Spinal cord (tissue), 10 donors: ENCODE measurements around the gene DHX9. TPM values are rescaled to one million over a fixed set of nuclear protein-coding genes. Genes with fewer than 3 reads are reported as not detected.
A peak's percentile ranks its signal among the peaks of the same experiment; 100 is the strongest.

Source experiments
- DNase-seq, 6 donors: peaks; one replicate each; pipeline versions ENCODE4 v3.0.0 to v3.0.0-alpha.2; 2013 to 2015; ENCODE audit warnings: low spot score in 6 of 6, low read depth in 4 of 6
- H3K27ac ChIP-seq: one replicate; pipeline ENCODE4 v1.5.1; 2013; ENCODE audit warnings: low read depth, low read length, control low read depth
- H3K27me3 ChIP-seq: one replicate; pipeline ENCODE4 v1.6.1; 2013; ENCODE audit warnings: low read length; ENCODE audit not compliant: control insufficient read depth, insufficient read depth
- H3K36me3 ChIP-seq: one replicate; pipeline ENCODE4 v1.6.1; 2013; ENCODE audit warnings: low read length; ENCODE audit not compliant: control insufficient read depth, insufficient read depth
- H3K4me1 ChIP-seq: one replicate; pipeline ENCODE4 v1.6.1; 2013; ENCODE audit warnings: low read length; ENCODE audit not compliant: control insufficient read depth, insufficient read depth
- H3K4me3 ChIP-seq: one replicate; pipeline ENCODE4 v1.5.1; 2013; ENCODE audit warnings: low read depth, low read length, control low read depth
- H3K9me3 ChIP-seq: one replicate; pipeline ENCODE4 v1.6.1; 2013; ENCODE audit warnings: low read length; ENCODE audit not compliant: control insufficient read depth, insufficient read depth
- WGBS: methylation state at CpG from one replicate; pipeline ENCODE4 v1.1.5; 2013; ENCODE audit warnings: missing lambda C conversion rate; ENCODE audit not compliant: insufficient coverage; 5-methylcytosine and 5-hydroxymethylcytosine counted together
- polyA plus RNA-seq, 2 donors: library from polyadenylated mRNA; unstranded; fragments of 120-200 nt; gene quantifications; one replicate each; pipeline ENCODE4 v1.2.1, GENCODE V29; 2013; ENCODE audit not compliant: insufficient read length in 2 of 2
- total RNA-seq, 2 donors: library from RNA; depleted of rRNA in 1 of 2; stranded (reverse); fragments of 120-200 nt in 1 of 2; fragments of >200 nt in 1 of 2; gene quantifications; one replicate each; pipeline versions ENCODE4 v1.2.3 to v1.2.4, GENCODE V29; 2013 to 2014
- donor health status: healthy.

The DHX9 gene
- total and polyA plus RNA-seq, 4 donors = 163 to 195 (median 180) TPM

DNA sequence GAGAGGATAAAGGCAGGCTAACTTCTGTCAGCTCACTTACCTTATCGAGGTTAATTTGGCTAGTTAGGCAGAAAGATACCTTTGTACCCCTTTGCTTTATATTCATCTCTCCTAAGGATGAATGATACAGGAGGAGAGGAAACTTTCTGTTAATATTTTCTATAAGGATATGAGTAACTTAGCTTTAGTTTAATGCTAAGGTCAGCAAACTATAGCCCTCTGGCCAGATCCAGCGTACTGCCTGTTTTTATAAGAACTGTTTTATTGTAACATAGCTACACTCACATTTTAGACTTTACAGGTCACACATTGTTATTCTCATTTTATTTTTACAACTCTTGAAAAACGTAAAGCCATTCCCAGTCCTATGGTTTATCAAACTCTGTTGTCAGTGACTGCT lies 18.1 kb downstream of the DHX9 start:
- H3K36me3 ChIP-seq = peaks cover 29% of the 10 kb centered on the region
- H3K27me3 ChIP-seq = no peaks in the 10 kb centered on the region
- H3K27ac ChIP-seq = no peak overlapping the region
- no peaks in the 10 kb centered on the region for H3K9me3 ChIP-seq
- no peak for DNase-seq
- H3K4me3 ChIP-seq = no peak overlapping the region
- H3K4me1 ChIP-seq = no peaks in the 10 kb centered on the region
- WGBS = no CpG with 5 or more reads among the region's 3 CpGs

DNA sequence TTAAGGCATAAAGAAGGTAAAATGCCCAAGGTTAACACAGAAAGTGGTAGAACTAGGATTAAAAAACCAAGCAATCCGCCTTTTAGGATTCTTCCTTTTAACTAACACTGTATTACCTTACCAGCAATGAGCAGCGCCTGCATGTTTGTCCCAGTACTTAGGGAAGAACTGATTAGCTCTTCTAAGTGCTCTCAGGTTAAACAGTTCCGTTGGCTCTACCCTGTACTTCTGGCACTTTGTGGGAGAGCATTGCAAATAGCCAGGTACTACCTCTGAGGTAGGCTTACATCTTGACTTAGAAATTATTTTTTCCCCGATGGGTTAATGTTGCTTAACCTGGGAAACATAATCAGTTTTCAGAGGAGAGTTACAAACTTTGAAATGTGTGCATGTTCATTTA lies 21.5 kb downstream of the DHX9 start:
- Histone ChIP-seq H3K4me1 (no peaks in the 10 kb centered on the region), H3K4me3 (no peak overlapping the region), H3K27me3 (no peaks in the 10 kb centered on the region), H3K9me3 (no peaks in the 10 kb centered on the region), H3K27ac (no peak overlapping the region), H3K36me3 (peaks cover 21% of the 10 kb centered on the region)
- DNase-seq = no peak
- WGBS = 90% methylated on average over 2 of the region's 4 CpGs

DNA sequence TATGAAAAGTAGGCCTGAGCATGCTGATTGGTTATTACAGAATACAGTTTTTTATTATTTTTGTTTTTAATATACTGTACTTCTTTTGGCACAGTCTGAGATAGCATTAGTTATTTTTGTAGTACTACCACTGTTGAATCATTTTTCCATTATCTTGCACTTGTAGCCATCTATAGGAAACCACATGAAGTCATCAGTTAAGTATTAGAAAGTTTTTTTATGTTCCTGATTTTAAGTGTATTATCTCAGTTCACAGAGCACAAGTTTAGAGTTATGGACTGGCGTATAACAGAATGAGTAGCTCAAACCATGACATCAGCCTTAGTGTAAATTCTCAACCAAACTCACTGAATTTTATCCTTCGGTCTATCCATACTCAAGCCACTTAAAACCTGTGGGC lies 22.8 kb downstream of the DHX9 start:
- no peaks in the 10 kb centered on the region for H3K27me3 ChIP-seq
- H3K27ac ChIP-seq = no peak overlapping the region
- no peaks in the 10 kb centered on the region for H3K4me1 ChIP-seq
- H3K4me3 ChIP-seq = no peak overlapping the region
- WGBS = no CpG with 5 or more reads among the region's 2 CpGs
- H3K36me3 ChIP-seq = peaks cover 13% of the 10 kb centered on the region
- H3K9me3 ChIP-seq = no peaks in the 10 kb centered on the region
- DNase-seq = no peak

DNA sequence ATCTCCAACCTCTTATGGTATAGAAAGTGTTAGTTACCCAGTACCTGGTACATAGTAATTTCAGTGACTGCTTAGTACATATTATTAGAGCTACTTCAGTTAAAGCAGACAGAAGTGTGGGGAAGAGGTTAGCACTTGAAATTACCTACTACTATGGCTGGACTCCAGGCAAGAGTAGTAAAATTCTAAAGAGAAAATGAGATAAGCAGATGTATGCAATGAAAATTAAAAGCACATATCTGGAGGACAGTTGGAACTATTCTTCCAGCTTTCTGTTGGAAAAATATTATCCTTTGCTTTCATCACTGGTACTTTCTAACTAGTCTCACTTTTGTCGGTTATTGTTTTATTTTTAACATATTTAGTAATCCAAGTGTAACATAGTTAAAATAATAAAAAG lies 23.7 kb downstream of the DHX9 start:
- Histone ChIP-seq H3K27ac (no peak overlapping the region), H3K4me1 (no peaks in the 10 kb centered on the region), H3K36me3 (peaks cover 20% of the 10 kb centered on the region), H3K4me3 (no peak overlapping the region), H3K27me3 (no peaks in the 10 kb centered on the region), H3K9me3 (no peaks in the 10 kb centered on the region)
- no CpG with 5 or more reads among the region's 1 CpG for WGBS
- DNase-seq = no peak

DNA sequence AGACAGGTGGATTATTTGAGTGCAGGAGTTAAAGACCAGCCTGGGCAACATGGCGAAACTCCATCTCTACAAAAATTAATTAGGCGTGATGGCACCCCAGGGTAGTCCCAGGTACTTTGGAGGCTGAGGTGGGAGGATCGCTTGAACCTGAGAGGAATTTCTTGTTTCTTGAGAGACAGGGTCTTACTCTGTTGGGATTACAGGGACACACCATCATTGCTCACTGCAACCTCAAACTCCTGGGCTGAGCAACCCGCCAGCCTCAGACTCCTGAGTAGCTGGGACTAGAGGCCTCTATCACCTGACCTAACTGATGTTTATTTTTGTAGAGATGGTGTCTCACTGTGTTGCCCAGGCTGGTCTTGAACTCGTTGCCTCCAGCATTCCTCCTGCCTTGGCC lies 24.8 kb downstream of the DHX9 start:
- DNase-seq = no peak
- no peaks in the 10 kb centered on the region for H3K27me3 ChIP-seq
- H3K27ac ChIP-seq = no peak overlapping the region
- peaks cover 27% of the 10 kb centered on the region for H3K36me3 ChIP-seq
- no peaks in the 10 kb centered on the region for H3K9me3 ChIP-seq
- WGBS = no CpG with 5 or more reads among the region's 5 CpGs
- H3K4me3 ChIP-seq = no peak overlapping the region
- H3K4me1 ChIP-seq = no peaks in the 10 kb centered on the region

DNA sequence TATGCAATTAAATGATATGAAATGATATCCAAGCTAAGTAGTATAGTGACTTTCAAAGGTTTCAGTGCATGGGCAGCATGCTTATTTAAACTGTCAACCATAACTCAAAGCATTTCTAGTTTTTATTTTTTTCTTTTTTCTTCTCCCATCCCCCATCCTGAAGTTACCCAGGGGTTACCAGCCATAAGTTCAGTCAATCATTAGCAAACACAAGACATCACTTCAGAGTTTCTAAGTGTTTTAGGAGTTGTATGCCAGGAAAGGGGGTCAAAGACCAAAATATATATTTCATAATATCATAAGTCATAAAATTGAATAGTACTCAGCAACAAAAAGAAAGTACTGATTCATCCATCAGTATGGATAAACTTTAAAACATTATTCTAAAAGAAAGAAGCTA lies 28.7 kb downstream of the DHX9 start:
- peaks cover 37% of the 10 kb centered on the region for H3K36me3 ChIP-seq
- H3K9me3 ChIP-seq = no peaks in the 10 kb centered on the region
- H3K4me3 ChIP-seq = no peak overlapping the region
- no peak for DNase-seq
- no peaks in the 10 kb centered on the region for H3K4me1 ChIP-seq
- H3K27ac ChIP-seq = no peak overlapping the region
- no peaks in the 10 kb centered on the region for H3K27me3 ChIP-seq

DNA sequence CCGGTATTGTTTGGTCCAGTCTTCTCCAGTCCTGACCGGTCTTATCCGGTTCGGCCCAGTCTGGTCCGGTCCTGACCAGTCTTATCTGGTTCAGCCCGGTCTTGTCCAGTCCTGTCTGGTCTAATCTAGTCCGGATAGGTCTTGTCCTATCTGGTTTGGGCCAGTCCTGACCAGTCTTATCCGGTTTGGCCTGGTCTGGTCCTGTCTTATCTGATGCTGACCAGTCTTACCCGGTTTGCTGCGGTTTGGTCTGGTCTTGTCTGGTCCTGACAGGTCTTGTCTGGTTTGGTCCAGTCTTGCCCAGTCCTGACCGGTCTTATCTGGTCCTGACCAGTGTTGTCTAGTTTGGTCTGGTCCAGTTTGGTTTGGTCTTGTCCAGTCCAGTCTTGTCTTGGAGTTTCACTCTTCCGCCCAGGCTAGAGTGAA lies 30.1 kb downstream of the DHX9 start:
- Histone ChIP-seq H3K27me3 (no peaks in the 10 kb centered on the region), H3K4me1 (no peaks in the 10 kb centered on the region), H3K4me3 (no peak overlapping the region), H3K27ac (no peak overlapping the region), H3K36me3 (peaks cover 36% of the 10 kb centered on the region), H3K9me3 (no peaks in the 10 kb centered on the region)
- WGBS = 98% methylated on average over 12 of the region's 12 CpGs
- peak in 1 of 6 donors; percentile 3 for DNase-seq

DNA sequence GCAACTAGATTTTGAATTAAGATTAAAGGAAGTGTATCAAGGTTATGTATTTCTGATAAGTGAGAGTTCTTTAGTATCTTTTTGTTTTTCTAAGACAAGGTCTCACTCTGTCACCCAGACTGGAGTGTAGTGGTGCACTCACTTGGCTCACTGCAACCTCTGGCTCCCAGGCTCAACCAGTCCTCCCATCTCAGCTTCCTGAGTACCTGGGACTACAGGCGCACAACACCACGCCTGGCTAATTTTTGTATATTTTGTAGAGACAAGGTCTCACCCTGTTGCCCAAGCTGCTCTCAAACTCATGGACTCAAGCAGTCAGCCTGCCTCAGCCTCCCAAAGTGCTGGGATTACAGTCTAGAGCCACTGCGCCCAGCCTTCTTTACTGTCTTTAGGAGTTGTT lies 33.7 kb downstream of the DHX9 start:
- Histone ChIP-seq H3K9me3 (no peaks in the 10 kb centered on the region), H3K27me3 (no peaks in the 10 kb centered on the region), H3K36me3 (peaks cover 31% of the 10 kb centered on the region), H3K4me1 (no peaks in the 10 kb centered on the region), H3K27ac (no peak overlapping the region), H3K4me3 (no peak overlapping the region)
- WGBS = 100% methylated on average over 2 of the region's 3 CpGs
- no peak for DNase-seq

DNA sequence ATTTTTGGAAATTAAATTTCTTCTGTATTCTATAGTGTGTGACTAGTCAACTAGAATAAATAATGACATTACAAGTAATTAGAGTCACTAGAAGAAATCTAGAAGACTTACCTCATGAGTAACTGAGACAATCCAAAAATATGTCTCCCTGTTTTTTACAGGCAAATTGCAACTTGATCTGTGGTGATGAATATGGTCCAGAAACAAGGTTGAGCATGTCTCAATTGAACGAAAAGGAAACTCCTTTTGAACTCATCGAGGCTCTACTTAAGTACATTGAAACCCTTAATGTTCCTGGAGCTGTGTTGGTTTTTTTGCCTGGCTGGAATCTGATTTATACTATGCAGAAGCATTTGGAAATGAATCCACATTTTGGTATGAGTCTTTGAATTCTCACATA lies 36.7 kb downstream of the DHX9 start:
- Histone ChIP-seq H3K4me1 (no peaks in the 10 kb centered on the region), H3K4me3 (no peak overlapping the region), H3K9me3 (no peaks in the 10 kb centered on the region), H3K27me3 (no peaks in the 10 kb centered on the region), H3K36me3 (peaks cover 24% of the 10 kb centered on the region), H3K27ac (no peak overlapping the region)
- DNase-seq = no peak
- no CpG with 5 or more reads among the region's 2 CpGs for WGBS

DNA sequence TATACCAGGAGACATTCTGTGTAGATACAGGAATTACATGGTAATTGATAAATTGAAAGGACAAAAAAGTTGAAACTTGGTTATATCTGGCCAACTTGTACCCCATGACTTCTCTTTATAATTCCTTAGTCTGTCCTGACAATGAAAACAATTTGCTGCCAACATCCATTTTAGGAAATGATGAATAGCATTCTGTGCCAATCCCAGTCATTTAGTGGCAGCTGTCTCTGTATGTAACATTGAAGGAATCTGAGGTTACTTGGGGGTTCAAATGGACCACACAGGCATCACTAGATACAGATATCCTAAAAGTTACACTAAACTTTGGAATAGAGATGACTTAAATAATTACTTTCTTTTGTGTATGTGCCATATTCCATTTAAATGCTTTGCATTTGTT lies 38.2 kb downstream of the DHX9 start:
- Histone ChIP-seq H3K27me3 (no peaks in the 10 kb centered on the region), H3K36me3 (peaks cover 23% of the 10 kb centered on the region), H3K4me1 (no peaks in the 10 kb centered on the region), H3K9me3 (no peaks in the 10 kb centered on the region), H3K27ac (no peak overlapping the region), H3K4me3 (no peak overlapping the region)
- DNase-seq = no peak
